WTC11 (cell line): ENCODE results near the gene TTC4.

Experiments
- NR1H2 ChIP-seq: sonication (generic); formaldehyde crosslinking; IDR thresholded peaks from 2 replicates; pipeline ENCODE4 v1.9.0; 2021; ENCODE audit warnings: mild to moderate bottlenecking, moderate library complexity, missing genetic modification reagents
- NR2C2 ChIP-seq: sonication (generic); formaldehyde crosslinking; IDR thresholded peaks from 2 replicates; pipeline ENCODE4 v1.8.0; 2022; ENCODE audit warnings: mild to moderate bottlenecking, missing genetic modification reagents
- ZNF138 ChIP-seq: sonication (generic); formaldehyde crosslinking; conservative IDR thresholded peaks from 2 replicates; pipeline ENCODE4 v1.8.1; 2022; ENCODE audit warnings: mild to moderate bottlenecking, moderate library complexity, missing genetic modification reagents
- TF ChIP-seq, protein P1 (sequence below): fragments of 200-600 bp; IDR thresholded peaks from 2 replicates; pipeline ENCODE4 v1.8.0; 2022; ENCODE audit warnings: antibody characterized with exemption

DNA sequence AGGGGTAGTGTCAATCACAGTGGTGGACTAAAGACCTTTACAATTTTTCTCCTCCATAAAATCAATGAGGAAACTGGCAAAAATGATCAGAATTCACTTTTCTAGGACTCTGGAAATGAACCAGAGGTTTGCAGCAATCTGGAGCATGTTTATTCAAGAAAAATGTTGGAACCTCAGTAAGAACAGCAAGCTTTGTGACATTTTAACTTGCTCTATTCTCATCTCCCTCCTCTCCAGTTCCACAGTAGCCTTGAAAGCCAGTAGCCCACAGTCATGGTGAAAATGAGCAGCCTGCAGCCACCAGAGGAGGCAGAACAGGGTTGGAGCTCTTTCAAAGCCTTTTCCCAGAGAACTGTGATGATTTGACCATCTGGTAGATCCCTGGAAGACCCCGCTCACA is 9.1 kb downstream of the TTC4 start:
- TF ChIP-seq, protein P1, sequence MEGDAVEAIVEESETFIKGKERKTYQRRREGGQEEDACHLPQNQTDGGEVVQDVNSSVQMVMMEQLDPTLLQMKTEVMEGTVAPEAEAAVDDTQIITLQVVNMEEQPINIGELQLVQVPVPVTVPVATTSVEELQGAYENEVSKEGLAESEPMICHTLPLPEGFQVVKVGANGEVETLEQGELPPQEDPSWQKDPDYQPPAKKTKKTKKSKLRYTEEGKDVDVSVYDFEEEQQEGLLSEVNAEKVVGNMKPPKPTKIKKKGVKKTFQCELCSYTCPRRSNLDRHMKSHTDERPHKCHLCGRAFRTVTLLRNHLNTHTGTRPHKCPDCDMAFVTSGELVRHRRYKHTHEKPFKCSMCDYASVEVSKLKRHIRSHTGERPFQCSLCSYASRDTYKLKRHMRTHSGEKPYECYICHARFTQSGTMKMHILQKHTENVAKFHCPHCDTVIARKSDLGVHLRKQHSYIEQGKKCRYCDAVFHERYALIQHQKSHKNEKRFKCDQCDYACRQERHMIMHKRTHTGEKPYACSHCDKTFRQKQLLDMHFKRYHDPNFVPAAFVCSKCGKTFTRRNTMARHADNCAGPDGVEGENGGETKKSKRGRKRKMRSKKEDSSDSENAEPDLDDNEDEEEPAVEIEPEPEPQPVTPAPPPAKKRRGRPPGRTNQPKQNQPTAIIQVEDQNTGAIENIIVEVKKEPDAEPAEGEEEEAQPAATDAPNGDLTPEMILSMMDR: no peak
- no peak for TF ChIP-seq ZNF138 (CRISPR knock-in tag)
- no peak for TF ChIP-seq NR2C2 (CRISPR knock-in tag)
- no peak for TF ChIP-seq NR1H2 (CRISPR knock-in tag)
